Fibroblast of the conjunctiva (primary cell): ENCODE results near the gene P2RX7.
"Not testable (repeated sequence)": the region's sequence is repeated elsewhere in the genome, so short reads cannot be mapped to it uniquely, and the experiment has no call there.

Experiments
- DNase-seq: peaks from one replicate; pipeline ENCODE4 v3.0.0-alpha.2; 2010; ENCODE audit warnings: low read depth

P2RX7 gene

GRCh38 chr12:121170611-121171260 lies 38.1 kb downstream of the P2RX7 start:
- DNase-seq = no peak

GRCh38 chr12:121172145-121172544 lies 39.5 kb downstream of the P2RX7 start:
- DNase-seq = no peak

- DNase-seq = no peak
These were observed 42.9 kb downstream of the P2RX7 start for GRCh38 chr12:121175383-121176119.

- DNase-seq = no peak
These were observed 44.3 kb downstream of the P2RX7 start for GRCh38 chr12:121176826-121177529.

- DNase-seq = peak; percentile 82
These were observed 48.5 kb downstream of the P2RX7 start for GRCh38 chr12:121181181-121181580.

GRCh38 chr12:121182222-121182893 lies 49.7 kb downstream of the P2RX7 start:
- no peak for DNase-seq

GRCh38 chr12:121184425-121184824 lies 51.7 kb downstream of the P2RX7 start:
- no peak for DNase-seq

- no peak for DNase-seq
These were observed 52.6 kb downstream of the P2RX7 start for GRCh38 chr12:121184984-121185889.

GRCh38 chr12:121186826-121187225 lies 54.1 kb downstream of the P2RX7 start:
- no peak for DNase-seq

GRCh38 chr12:121187501-121187900 lies 54.8 kb downstream of the P2RX7 start:
- DNase-seq = no peak

GRCh38 chr12:121188227-121188626 lies 55.6 kb downstream of the P2RX7 start:
- DNase-seq = no peak

GRCh38 chr12:121189131-121189530 lies 56.5 kb downstream of the P2RX7 start:
- DNase-seq = no peak

GRCh38 chr12:121189619-121190155 lies 57.0 kb downstream of the P2RX7 start:
- DNase-seq = no peak

GRCh38 chr12:121190523-121191031 lies 57.9 kb downstream of the P2RX7 start:
- peak; percentile 74 for DNase-seq

- no peak for DNase-seq
These were observed 58.5 kb downstream of the P2RX7 start for GRCh38 chr12:121191151-121191550.

GRCh38 chr12:121196902-121197301 lies 64.2 kb downstream of the P2RX7 start:
- DNase-seq = no peak

- DNase-seq = no peak
These were observed 66.3 kb downstream of the P2RX7 start for GRCh38 chr12:121198949-121199348.

- not testable (repeated sequence) for DNase-seq
These were observed 68.5 kb downstream of the P2RX7 start for GRCh38 chr12:121201140-121201539.

- DNase-seq = no peak
These were observed 70.0 kb downstream of the P2RX7 start for GRCh38 chr12:121202407-121203355.

GRCh38 chr12:121203482-121203881 lies 70.8 kb downstream of the P2RX7 start:
- DNase-seq = no peak
